HUES48 (cell line): ENCODE measurements around the gene INHBE.
"Not testable (repeated sequence)": the region's sequence is repeated elsewhere in the genome, so short reads cannot be mapped to it uniquely, and the experiment has no call there.

Experiments
- H3K27ac ChIP-seq: one replicate; pipeline ENCODE4 v1.7.0; 2013; ENCODE audit warnings: low read depth, low read length, inconsistent platforms
- H3K27me3 ChIP-seq: 2 replicates; pipeline ENCODE4 v1.6.1; 2013; ENCODE audit warnings: mild to moderate bottlenecking, low read length; ENCODE audit not compliant: control insufficient read depth, insufficient read depth
- H3K36me3 ChIP-seq: 2 replicates; pipeline ENCODE4 v1.6.1; 2013; ENCODE audit warnings: low read length; ENCODE audit not compliant: control insufficient read depth, insufficient read depth
- H3K4me1 ChIP-seq: 2 replicates; pipeline ENCODE4 v1.6.1; 2013; ENCODE audit warnings: mild to moderate bottlenecking, low read length; ENCODE audit not compliant: control insufficient read depth, insufficient read depth
- H3K4me3 ChIP-seq: 2 replicates; pipeline ENCODE4 v1.5.1; 2013; ENCODE audit warnings: mild to moderate bottlenecking, low read depth, low read length
- H3K9ac ChIP-seq: 2 replicates; pipeline ENCODE4 v1.6.1; 2013; ENCODE audit warnings: mild to moderate bottlenecking, low read depth, low read length, moderate library complexity
- H3K9me3 ChIP-seq: 2 replicates; pipeline ENCODE4 v1.6.1; 2013; ENCODE audit warnings: low read length; ENCODE audit not compliant: control insufficient read depth, insufficient read depth

The INHBE gene

GRCh38 chr12:57506541-57506940 is 51.4 kb downstream of the INHBE start:
- not testable (repeated sequence) for H3K4me1 ChIP-seq, H3K27ac ChIP-seq, H3K4me3 ChIP-seq, H3K9ac ChIP-seq, H3K27me3 ChIP-seq, H3K9me3 ChIP-seq
- H3K36me3 ChIP-seq: peaks cover 79% of the 10 kb centered on the region
